PC-3 (cell line): ENCODE measurements around the gene NMUR1. TPM values are rescaled to one million over a fixed set of nuclear protein-coding genes. Genes with fewer than 3 reads are reported as not detected.

Experiments used
- ATAC-seq: fragments of 200-7000 bp; cut with Tn5 transposase; 2 replicates; pipeline ENCODE4 v1.9.1; 2020; ENCODE audit warnings: mild to moderate bottlenecking, moderate library complexity
- BruUV-seq: library from RNA; stranded (reverse); fragments of 400-500 nt; replicated peaks from 2 replicates; lab custom pipeline; 2021; lab: Mats Ljungman, UMichigan
- CTCF ChIA-PET: fragments of 300-600 bp; sonication (Branson Sonifier 250); formaldehyde crosslinking; loops from one replicate; lab custom pipeline; 2022; ENCODE audit warnings: antibody characterized with exemption; lab: Charles Lee
- POLR2A ChIA-PET: fragments of 300-600 bp; sonication (Branson Sonifier 250); formaldehyde crosslinking; loops from one replicate; lab custom pipeline; 2022; ENCODE audit warnings: antibody characterized with exemption; ENCODE audit not compliant: unreplicated experiment; lab: Charles Lee
- DNase-seq: peaks from one replicate; pipeline ENCODE4 v3.0.0-alpha.2; 2015
- H2AFZ ChIP-seq: fragments of 300-600 bp; sonication (generic); 2 replicates; pipeline ENCODE4 v1.6.0; 2016; ENCODE audit warnings: antibody characterized with exemption, low read length
- H3F3A ChIP-seq: fragments of 300-600 bp; sonication (generic); one replicate; pipeline ENCODE4 v1.6.0; 2017; ENCODE audit warnings: antibody characterized with exemption, low read length, control low read depth, mild to moderate bottlenecking; ENCODE audit not compliant: unreplicated experiment
- H3K27ac ChIP-seq: fragments of 300-600 bp; sonication (generic); 2 replicates; pipeline ENCODE4 v1.5.1; 2016; ENCODE audit warnings: mild to moderate bottlenecking, low read length
- H3K27me3 ChIP-seq: fragments of 300-600 bp; sonication (generic); 2 replicates; pipeline ENCODE4 v1.6.1; 2016; ENCODE audit warnings: low read length, mixed read lengths
- H3K36me3 ChIP-seq: fragments of 300-600 bp; sonication (generic); 2 replicates; pipeline ENCODE4 v1.6.1; 2016; ENCODE audit warnings: low read depth, mixed run types, low read length, mixed read lengths
- H3K4me1 ChIP-seq: fragments of 300-600 bp; sonication (generic); 2 replicates; pipeline ENCODE4 v1.5.1; 2016; ENCODE audit warnings: low read length; ENCODE audit not compliant: insufficient read depth
- H3K4me2 ChIP-seq: fragments of 300-600 bp; sonication (generic); 2 replicates; pipeline ENCODE4 v1.6.0; 2016; ENCODE audit warnings: low read length
- H3K4me3 ChIP-seq: fragments of 300-600 bp; sonication (generic); 2 replicates; pipeline ENCODE4 v1.5.1; 2016; ENCODE audit warnings: mild to moderate bottlenecking, low read length, mixed read lengths
- H3K79me2 ChIP-seq: fragments of 300-600 bp; sonication (generic); 2 replicates; pipeline ENCODE4 v1.6.1; 2017; ENCODE audit warnings: low read length, mixed read lengths
- H3K9ac ChIP-seq: fragments of 300-600 bp; sonication (generic); 2 replicates; pipeline ENCODE4 v1.6.0; 2016; ENCODE audit warnings: mild to moderate bottlenecking, low read length
- H3K9me2 ChIP-seq: fragments of 300-600 bp; sonication (generic); replicated peaks from 2 replicates; pipeline ENCODE4 v1.6.1; 2016; ENCODE audit warnings: mixed run types, low read length, mixed read lengths
- H3K9me3 ChIP-seq: fragments of 300-600 bp; sonication (generic); 2 replicates; pipeline ENCODE4 v1.6.1; 2016; ENCODE audit warnings: low read length, mixed read lengths
- H4K20me1 ChIP-seq: fragments of 300-600 bp; sonication (generic); 2 replicates; pipeline ENCODE4 v1.6.1; 2016; ENCODE audit warnings: low read length, mixed read lengths
- EZH2 ChIP-seq: fragments of 300-600 bp; sonication (generic); IDR thresholded peaks from one replicate; pipeline ENCODE4 v1.6.1; 2017; ENCODE audit warnings: antibody characterized with exemption, mild to moderate bottlenecking, low read length; ENCODE audit not compliant: unreplicated experiment
- EZH2phosphoT487 ChIP-seq: fragments of 300-600 bp; sonication (generic); IDR thresholded peaks from 2 replicates; pipeline ENCODE4 v1.6.1; 2018; ENCODE audit warnings: mild to moderate bottlenecking, antibody characterized with exemption, low read length, borderline replicate concordance
- intact Hi-C: fragments of 100-400 bp; cut with micrococcal nuclease; formaldehyde crosslinking; loops from 2 replicates; pipeline ENCODE4 v1.9.0; 2023
- total RNA-seq: library from RNA; depleted of rRNA; stranded (reverse); fragments of >200 nt; gene quantifications from 2 replicates; pipeline ENCODE4 v1.2.3, GENCODE V29; 2014
- TF ChIP-seq, protein P1 (sequence below): fragments of 300-600 bp; sonication (generic); conservative IDR thresholded peaks from 2 replicates; pipeline ENCODE4 v1.5.1; 2017; ENCODE audit warnings: antibody characterized with exemption, low read depth, mild to moderate bottlenecking, low read length

NMUR1 gene
- total RNA-seq, 1 experiment from 2014 or later = not detected

DNA sequence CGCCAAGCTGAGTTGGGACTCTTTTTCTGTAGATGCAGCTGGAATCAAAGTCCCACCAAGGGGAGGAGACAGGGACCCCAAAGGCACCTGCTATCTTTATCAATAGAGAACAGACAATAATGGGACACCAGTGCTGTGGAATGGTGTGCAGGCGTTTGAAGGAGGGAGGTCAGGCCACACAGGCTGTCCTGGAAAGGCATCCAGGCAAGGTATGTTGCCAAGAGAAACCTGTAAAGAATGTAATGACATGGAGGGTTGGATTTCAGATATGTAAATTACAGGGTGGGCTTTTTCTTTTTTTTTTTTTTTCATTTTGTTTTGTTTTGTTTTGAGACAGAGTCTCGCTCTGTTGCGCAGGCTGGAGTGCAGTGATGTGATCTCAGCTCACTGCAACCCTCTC is 9.7 kb upstream of the NMUR1 start:
- Histone ChIP-seq H3K36me3 (no peaks in the 10 kb centered on the region), H3K4me1 (no peaks in the 10 kb centered on the region), H3K4me3 (no peak overlapping the region), H2AFZ (no peak overlapping the region), H4K20me1 (no peaks in the 10 kb centered on the region), H3K9me2 (no peaks in the 10 kb centered on the region), H3F3A (no peaks in the 10 kb centered on the region), H3K4me2 (no peak overlapping the region), H3K27me3 (no peaks in the 10 kb centered on the region), H3K79me2 (no peaks in the 10 kb centered on the region), H3K9me3 (0 out of 2 replicates have a peak, but pooled peaks cover 3% of the 10 kb centered on the region), H3K9ac (no peak overlapping the region), H3K27ac (no peak overlapping the region)
- TF ChIP-seq EZH2 = no peak
- no peak for TF ChIP-seq EZH2phosphoT487
- TF ChIP-seq, protein P1, sequence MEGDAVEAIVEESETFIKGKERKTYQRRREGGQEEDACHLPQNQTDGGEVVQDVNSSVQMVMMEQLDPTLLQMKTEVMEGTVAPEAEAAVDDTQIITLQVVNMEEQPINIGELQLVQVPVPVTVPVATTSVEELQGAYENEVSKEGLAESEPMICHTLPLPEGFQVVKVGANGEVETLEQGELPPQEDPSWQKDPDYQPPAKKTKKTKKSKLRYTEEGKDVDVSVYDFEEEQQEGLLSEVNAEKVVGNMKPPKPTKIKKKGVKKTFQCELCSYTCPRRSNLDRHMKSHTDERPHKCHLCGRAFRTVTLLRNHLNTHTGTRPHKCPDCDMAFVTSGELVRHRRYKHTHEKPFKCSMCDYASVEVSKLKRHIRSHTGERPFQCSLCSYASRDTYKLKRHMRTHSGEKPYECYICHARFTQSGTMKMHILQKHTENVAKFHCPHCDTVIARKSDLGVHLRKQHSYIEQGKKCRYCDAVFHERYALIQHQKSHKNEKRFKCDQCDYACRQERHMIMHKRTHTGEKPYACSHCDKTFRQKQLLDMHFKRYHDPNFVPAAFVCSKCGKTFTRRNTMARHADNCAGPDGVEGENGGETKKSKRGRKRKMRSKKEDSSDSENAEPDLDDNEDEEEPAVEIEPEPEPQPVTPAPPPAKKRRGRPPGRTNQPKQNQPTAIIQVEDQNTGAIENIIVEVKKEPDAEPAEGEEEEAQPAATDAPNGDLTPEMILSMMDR = no peak
- intact Hi-C loops = no loop called here
- CTCF ChIA-PET = no interaction called here
- DNase-seq (no peak), ATAC-seq (no peak)
- no TSS peak for BruUV-seq
- POLR2A ChIA-PET = no interaction called here

DNA sequence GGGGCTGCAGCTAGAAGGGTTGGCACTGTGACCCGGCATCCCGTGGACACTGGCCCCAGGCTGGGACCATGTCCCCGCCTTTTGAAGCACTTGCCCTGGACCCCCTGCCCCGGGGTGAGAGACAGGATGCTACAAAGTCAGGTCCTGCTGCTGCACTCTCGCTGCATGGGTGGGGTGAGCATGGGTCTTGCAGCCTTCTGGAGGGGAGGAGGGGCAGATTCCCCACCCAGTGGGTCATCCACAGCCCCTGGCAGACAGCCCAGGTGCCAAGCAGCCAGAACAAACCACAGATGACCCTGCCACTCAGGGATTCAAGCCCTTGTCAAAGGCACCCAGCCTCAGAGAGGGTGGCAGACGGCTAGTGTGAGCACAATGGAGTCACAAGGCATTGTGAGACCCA is 5.7 kb upstream of the NMUR1 start:
- no peaks in the 10 kb centered on the region for H4K20me1 ChIP-seq
- TF ChIP-seq EZH2 (no peak), EZH2phosphoT487 (no peak)
- TF ChIP-seq, protein P1 = no peak
- intact Hi-C loops = no loop called here
- POLR2A ChIA-PET = no interaction called here
- no peaks in the 10 kb centered on the region for H3K79me2 ChIP-seq
- H3K9me2 ChIP-seq = no peaks in the 10 kb centered on the region
- H3K36me3 ChIP-seq = no peaks in the 10 kb centered on the region
- no peak overlapping the region for H3K4me3 ChIP-seq
- H3F3A ChIP-seq = no peaks in the 10 kb centered on the region
- ATAC-seq (no peak), DNase-seq (no peak)
- no peaks in the 10 kb centered on the region for H3K9me3 ChIP-seq
- CTCF ChIA-PET = no interaction called here
- H2AFZ ChIP-seq = no peak overlapping the region
- BruUV-seq = no TSS peak
- H3K27ac ChIP-seq = no peak overlapping the region
- H3K27me3 ChIP-seq = no peaks in the 10 kb centered on the region
- H3K4me2 ChIP-seq = no peak overlapping the region
- no peaks in the 10 kb centered on the region for H3K4me1 ChIP-seq
- H3K9ac ChIP-seq = no peak overlapping the region

DNA sequence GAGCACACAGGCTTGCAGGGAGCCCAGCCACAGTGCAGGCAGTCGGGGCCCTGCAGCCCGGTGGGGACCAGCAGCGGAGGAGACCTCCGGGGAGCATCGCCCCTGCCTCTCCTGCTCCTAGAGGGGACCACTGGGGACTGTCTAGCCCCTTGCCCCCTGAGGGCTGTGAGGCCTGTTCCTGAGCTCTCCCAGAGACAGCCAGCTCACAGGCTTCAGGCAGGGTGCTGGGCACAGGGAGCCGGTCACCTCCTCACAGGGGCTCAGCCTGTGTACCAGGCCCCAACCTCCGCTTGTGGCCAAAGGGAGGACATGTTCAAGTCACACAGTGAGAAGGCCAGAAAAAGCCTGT is 3.5 kb upstream of the NMUR1 start:
- no peak overlapping the region for H3K4me2 ChIP-seq
- TF ChIP-seq, protein P1 = no peak
- TF ChIP-seq EZH2phosphoT487 (no peak), EZH2 (no peak)
- no peaks in the 10 kb centered on the region for H3F3A ChIP-seq
- intact Hi-C loops = no loop called here
- no peak overlapping the region for H2AFZ ChIP-seq
- H3K27me3 ChIP-seq = peaks cover 10% of the 10 kb centered on the region
- no peaks in the 10 kb centered on the region for H3K4me1 ChIP-seq
- no peak for DNase-seq
- no peak overlapping the region for H3K4me3 ChIP-seq
- H3K36me3 ChIP-seq = no peaks in the 10 kb centered on the region
- H3K79me2 ChIP-seq = no peaks in the 10 kb centered on the region
- ChIA-PET CTCF (no interaction called here), POLR2A (no interaction called here)
- no peak overlapping the region for H3K27ac ChIP-seq
- no peaks in the 10 kb centered on the region for H3K9me2 ChIP-seq
- BruUV-seq = no TSS peak
- H3K9ac ChIP-seq = no peak overlapping the region
- no peaks in the 10 kb centered on the region for H4K20me1 ChIP-seq
- ATAC-seq = no peak
- no peaks in the 10 kb centered on the region for H3K9me3 ChIP-seq
